Ascending aorta (tissue), 2 donors: Measurements from ENCODE around the gene AKAP8L. TPM values are rescaled to one million over a fixed set of nuclear protein-coding genes. Genes with fewer than 3 reads are reported as not detected.

Experiments used
- DNase-seq, 2 donors: peaks; one replicate each; pipeline ENCODE4 v3.0.0-alpha.2; 2019; ENCODE audit warnings: low spot score in 2 of 2
- H3K27ac ChIP-seq, 2 donors: fragments of 200-600 bp; sonication (generic); one replicate each; pipeline ENCODE4 v1.5.1; 2016 to 2017; ENCODE audit warnings: mild to moderate bottlenecking in 1 of 2
- H3K27me3 ChIP-seq: fragments of 200-600 bp; sonication (generic); one replicate; pipeline ENCODE4 v1.5.1; 2017
- H3K36me3 ChIP-seq, 2 donors: fragments of 200-600 bp; sonication (generic); one replicate each; pipeline ENCODE4 v1.5.1; 2016
- H3K4me1 ChIP-seq, 2 donors: fragments of 200-600 bp; sonication (generic); one replicate each; pipeline ENCODE4 v1.5.1; 2016 to 2017; ENCODE audit warnings: mild to moderate bottlenecking in 1 of 2
- H3K4me3 ChIP-seq, 2 donors: fragments of 200-600 bp; sonication (generic); one replicate each; pipeline ENCODE4 v1.5.1; 2016 to 2017; ENCODE audit warnings: mild to moderate bottlenecking in 1 of 2
- H3K9me3 ChIP-seq, 2 donors: fragments of 200-600 bp; sonication (generic); one replicate each; pipeline ENCODE4 v1.5.1; 2016
- CTCF ChIP-seq, 3 experiments: fragments of 200-600 bp in 2 of 3; fragments of 450-650 bp in 1 of 3; sonication (generic) in 2 of 3; IDR thresholded peaks; one replicate each; pipeline ENCODE4 v1.5.1; 2016 to 2019; ENCODE audit warnings: antibody characterized with exemption in 3 of 3, mild to moderate bottlenecking in 1 of 3, moderate library complexity in 1 of 3
- intact Hi-C: fragments of 100-400 bp; cut with DNase I; formaldehyde crosslinking; loops from one replicate; pipeline ENCODE4 v1.15.1; 2023
- total RNA-seq: library from RNA; depleted of rRNA; stranded (reverse); fragments of >200 nt; gene quantifications from one replicate; pipeline ENCODE4 v1.1.0, GENCODE V29; 2016

AKAP8L gene
- total RNA-seq, 1 donor from 2014 or later = 143 TPM

GRCh38 chr19:15332311-15332996, 86.3 kb downstream of the AKAP8L start, which contains the start of gene BRD4:
Gene BRD4, minus strand, starts transcription at chr19:15332539. Its CDS starts 59,440 bp downstream, at chr19:15273099.
- intact Hi-C loops = loop anchor here (2.0 to 5.0 kb wide), 3 partner anchors 46 to 225 kb away; partner anchors contain the start of genes AKAP8 and SYDE1
- H3K27me3 ChIP-seq = no peaks in the 10 kb centered on the region
- no peak for TF ChIP-seq CTCF (IDR thresholded peaks at IDR 0.05)

GRCh38 chr19:15331419-15332310, 87.1 kb downstream of the AKAP8L start:
- Histone ChIP-seq H3K36me3 (no peaks in the 10 kb centered on the region), H3K9me3 (no peaks in the 10 kb centered on the region), H3K4me1 (peaks cover 13 to 62% of the 10 kb centered on the region in 2 donors), H3K4me3 (peak overlapping the region; percentile 97 to 98), H3K27ac (peak overlapping the region; percentile 94 to 98), H3K27me3 (no peaks in the 10 kb centered on the region)
- intact Hi-C loops = loop anchor here (2.0 to 5.0 kb wide), 5 partner anchors 47 to 224 kb away; partner anchors contain the start of genes AKAP8 and SYDE1
- no peak for DNase-seq
- TF ChIP-seq CTCF (IDR thresholded peaks at IDR 0.05) = no peak

More at GRCh38 chr19:15332311-15332996, 86.3 kb downstream of the AKAP8L start, which contains the start of gene BRD4:
- no peaks in the 10 kb centered on the region for H3K9me3 ChIP-seq
- H3K4me3 ChIP-seq = peak within 1 kb of the TSS; percentile 97 to 98
- peaks cover 13 to 58% of the 10 kb centered on the region in 2 donors for H3K4me1 ChIP-seq
- H3K36me3 ChIP-seq = no peaks in the 10 kb centered on the region
- H3K27ac ChIP-seq = peak within 1 kb of the TSS; percentile 94 to 98
- peak in 1 of 2 donors; percentile 80 for DNase-seq

GRCh38 chr19:15330801-15331418, 87.9 kb downstream of the AKAP8L start:
- intact Hi-C loops = loop anchor here (2.0 to 5.0 kb wide), 4 partner anchors 66 to 224 kb away; partner anchors contain the start of gene SYDE1
- Histone ChIP-seq H3K9me3 (no peaks in the 10 kb centered on the region), H3K4me1 (peaks cover 10 to 64% of the 10 kb centered on the region in 2 donors), H3K4me3 (peak overlapping the region; percentile 97 to 98), H3K27me3 (no peaks in the 10 kb centered on the region), H3K27ac (peak overlapping the region; percentile 94 to 98), H3K36me3 (no peaks in the 10 kb centered on the region)
- peak in 1 of 2 donors; percentile 76 for DNase-seq
- no peak for TF ChIP-seq CTCF (IDR thresholded peaks at IDR 0.05)

Other genes starting within 250 kb of the AKAP8L start
- gene NOTCH3, start 218.0 kb downstream of the AKAP8L start, total RNA-seq = 524 TPM
- gene EPHX3, start 186.5 kb downstream of the AKAP8L start, total RNA-seq = not detected
- 55.3 TPM for gene BRD4, start 86.4 kb downstream of the AKAP8L start, total RNA-seq
- 17.0 TPM for gene AKAP8, start 39.2 kb downstream of the AKAP8L start, total RNA-seq
- gene WIZ, start 31.0 kb upstream of the AKAP8L start, total RNA-seq = 90.4 TPM
- 4.4 TPM for gene RASAL3, start 45.6 kb upstream of the AKAP8L start, total RNA-seq
- gene PGLYRP2, start 60.5 kb upstream of the AKAP8L start, total RNA-seq = not detected
- gene CYP4F22, start 89.5 kb upstream of the AKAP8L start, total RNA-seq = not detected
- not detected for gene CYP4F8, start 196.2 kb upstream of the AKAP8L start, total RNA-seq
- gene CYP4F3, start 221.9 kb upstream of the AKAP8L start, total RNA-seq = not detected